HUES48 (cell line): Measurements from ENCODE around the gene DPF3.

Experiments
- H3K27ac ChIP-seq: one replicate; pipeline ENCODE4 v1.7.0; 2013; ENCODE audit warnings: low read depth, low read length, inconsistent platforms
- H3K27me3 ChIP-seq: 2 replicates; pipeline ENCODE4 v1.6.1; 2013; ENCODE audit warnings: mild to moderate bottlenecking, low read length; ENCODE audit not compliant: control insufficient read depth, insufficient read depth
- H3K36me3 ChIP-seq: 2 replicates; pipeline ENCODE4 v1.6.1; 2013; ENCODE audit warnings: low read length; ENCODE audit not compliant: control insufficient read depth, insufficient read depth
- H3K4me1 ChIP-seq: 2 replicates; pipeline ENCODE4 v1.6.1; 2013; ENCODE audit warnings: mild to moderate bottlenecking, low read length; ENCODE audit not compliant: control insufficient read depth, insufficient read depth
- H3K4me3 ChIP-seq: 2 replicates; pipeline ENCODE4 v1.5.1; 2013; ENCODE audit warnings: mild to moderate bottlenecking, low read depth, low read length
- H3K9ac ChIP-seq: 2 replicates; pipeline ENCODE4 v1.6.1; 2013; ENCODE audit warnings: mild to moderate bottlenecking, low read depth, low read length, moderate library complexity
- H3K9me3 ChIP-seq: 2 replicates; pipeline ENCODE4 v1.6.1; 2013; ENCODE audit warnings: low read length; ENCODE audit not compliant: control insufficient read depth, insufficient read depth

The DPF3 gene

GRCh38 chr14:72730468-72730867 is 163.4 kb downstream of the DPF3 start:
- Histone ChIP-seq H3K27me3 (no peaks in the 10 kb centered on the region), H3K4me3 (no peak overlapping the region), H3K27ac (no peak overlapping the region), H3K36me3 (no peaks in the 10 kb centered on the region), H3K4me1 (no peaks in the 10 kb centered on the region), H3K9ac (no peak overlapping the region), H3K9me3 (no peaks in the 10 kb centered on the region)

GRCh38 chr14:72726444-72726843 is 167.5 kb downstream of the DPF3 start:
- Histone ChIP-seq H3K4me1 (no peaks in the 10 kb centered on the region), H3K9me3 (no peaks in the 10 kb centered on the region), H3K27ac (no peak overlapping the region), H3K9ac (no peak overlapping the region), H3K4me3 (no peak overlapping the region), H3K27me3 (no peaks in the 10 kb centered on the region), H3K36me3 (no peaks in the 10 kb centered on the region)

- H3K27me3 ChIP-seq: no peaks in the 10 kb centered on the region
- H3K27ac ChIP-seq: no peak overlapping the region
- H3K4me3 ChIP-seq: no peak overlapping the region
- H3K9me3 ChIP-seq: no peaks in the 10 kb centered on the region
- H3K36me3 ChIP-seq: no peaks in the 10 kb centered on the region
- no peaks in the 10 kb centered on the region for H3K4me1 ChIP-seq
- H3K9ac ChIP-seq: no peak overlapping the region
These were observed 169.9 kb downstream of the DPF3 start for GRCh38 chr14:72723858-72724530.

- Histone ChIP-seq H3K9ac (no peak overlapping the region), H3K4me1 (no peaks in the 10 kb centered on the region), H3K27ac (no peak overlapping the region), H3K4me3 (no peak overlapping the region), H3K27me3 (no peaks in the 10 kb centered on the region), H3K36me3 (no peaks in the 10 kb centered on the region), H3K9me3 (no peaks in the 10 kb centered on the region)
These were observed 171.6 kb downstream of the DPF3 start for GRCh38 chr14:72722201-72722785.

GRCh38 chr14:72721083-72721482 is 172.8 kb downstream of the DPF3 start:
- Histone ChIP-seq H3K27me3 (no peaks in the 10 kb centered on the region), H3K9ac (no peak overlapping the region), H3K4me1 (no peaks in the 10 kb centered on the region), H3K27ac (no peak overlapping the region), H3K4me3 (no peak overlapping the region), H3K36me3 (no peaks in the 10 kb centered on the region), H3K9me3 (no peaks in the 10 kb centered on the region)

GRCh38 chr14:72717220-72717619 is 176.7 kb downstream of the DPF3 start:
- no peaks in the 10 kb centered on the region for H3K9me3 ChIP-seq
- no peaks in the 10 kb centered on the region for H3K36me3 ChIP-seq
- H3K27me3 ChIP-seq: no peaks in the 10 kb centered on the region
- H3K27ac ChIP-seq: no peak overlapping the region
- no peak overlapping the region for H3K4me3 ChIP-seq
- no peak overlapping the region for H3K9ac ChIP-seq
- no peaks in the 10 kb centered on the region for H3K4me1 ChIP-seq

- H3K4me1 ChIP-seq: no peaks in the 10 kb centered on the region
- H3K27me3 ChIP-seq: no peaks in the 10 kb centered on the region
- H3K9ac ChIP-seq: no peak overlapping the region
- H3K36me3 ChIP-seq: no peaks in the 10 kb centered on the region
- H3K27ac ChIP-seq: no peak overlapping the region
- H3K4me3 ChIP-seq: no peak overlapping the region
- H3K9me3 ChIP-seq: no peaks in the 10 kb centered on the region
These were observed 177.4 kb downstream of the DPF3 start for GRCh38 chr14:72716476-72716875.

GRCh38 chr14:72715850-72716228 is 178.1 kb downstream of the DPF3 start:
- Histone ChIP-seq H3K4me1 (no peaks in the 10 kb centered on the region), H3K4me3 (no peak overlapping the region), H3K27me3 (no peaks in the 10 kb centered on the region), H3K27ac (no peak overlapping the region), H3K9me3 (no peaks in the 10 kb centered on the region), H3K9ac (no peak overlapping the region), H3K36me3 (no peaks in the 10 kb centered on the region)

GRCh38 chr14:72715215-72715849 is 178.6 kb downstream of the DPF3 start:
- no peak overlapping the region for H3K27ac ChIP-seq
- no peaks in the 10 kb centered on the region for H3K36me3 ChIP-seq
- no peak overlapping the region for H3K9ac ChIP-seq
- H3K4me1 ChIP-seq: no peaks in the 10 kb centered on the region
- no peak overlapping the region for H3K4me3 ChIP-seq
- H3K9me3 ChIP-seq: no peaks in the 10 kb centered on the region
- no peaks in the 10 kb centered on the region for H3K27me3 ChIP-seq

GRCh38 chr14:72714871-72715214 is 179.1 kb downstream of the DPF3 start:
- no peak overlapping the region for H3K27ac ChIP-seq
- H3K9ac ChIP-seq: no peak overlapping the region
- no peaks in the 10 kb centered on the region for H3K36me3 ChIP-seq
- no peaks in the 10 kb centered on the region for H3K9me3 ChIP-seq
- H3K27me3 ChIP-seq: no peaks in the 10 kb centered on the region
- H3K4me3 ChIP-seq: no peak overlapping the region
- H3K4me1 ChIP-seq: no peaks in the 10 kb centered on the region

- H3K9ac ChIP-seq: no peak overlapping the region
- H3K27me3 ChIP-seq: no peaks in the 10 kb centered on the region
- H3K4me3 ChIP-seq: no peak overlapping the region
- H3K9me3 ChIP-seq: no peaks in the 10 kb centered on the region
- no peaks in the 10 kb centered on the region for H3K36me3 ChIP-seq
- H3K4me1 ChIP-seq: no peaks in the 10 kb centered on the region
- no peak overlapping the region for H3K27ac ChIP-seq
These were observed 179.8 kb downstream of the DPF3 start for GRCh38 chr14:72714094-72714493.
